Neuronal stem cell (in vitro differentiated cells): ENCODE results near the gene MRPL53.

Experiments used
- DNase-seq: peaks from one replicate; pipeline ENCODE4 v3.0.0-alpha.2; 2013; ENCODE audit warnings: low spot score
- H2AFZ ChIP-seq: one replicate; pipeline ENCODE4 v1.6.1; 2013; ENCODE audit warnings: mild to moderate bottlenecking, low read length, inconsistent platforms
- H2AK5ac ChIP-seq: 2 replicates; pipeline ENCODE4 v1.6.1; 2013; ENCODE audit warnings: low read depth, mild to moderate bottlenecking, inconsistent platforms, low read length, moderate library complexity, mixed read lengths
- H2BK120ac ChIP-seq: 2 replicates; pipeline ENCODE4 v1.6.1; 2013; ENCODE audit warnings: low read depth, mild to moderate bottlenecking, inconsistent platforms, low read length, moderate library complexity, mixed read lengths
- H2BK12ac ChIP-seq: one replicate; pipeline ENCODE4 v1.6.1; 2013; ENCODE audit warnings: low read length, inconsistent platforms
- H2BK15ac ChIP-seq: 2 replicates; pipeline ENCODE4 v1.6.1; 2013; ENCODE audit warnings: mild to moderate bottlenecking, low read length, inconsistent platforms, mixed read lengths
- H2BK5ac ChIP-seq: one replicate; pipeline ENCODE4 v1.6.1; 2013; ENCODE audit warnings: inconsistent platforms, mild to moderate bottlenecking, low read length, moderate library complexity
- H3K14ac ChIP-seq: one replicate; pipeline ENCODE4 v1.6.1; 2013; ENCODE audit warnings: low read length, inconsistent platforms
- H3K18ac ChIP-seq: 2 replicates; pipeline ENCODE4 v1.6.1; 2013; ENCODE audit warnings: low read length, inconsistent platforms
- H3K23ac ChIP-seq: 2 replicates; pipeline ENCODE4 v1.6.1; 2013; ENCODE audit warnings: low read depth, mild to moderate bottlenecking, mixed read lengths, low read length, inconsistent platforms; ENCODE audit not compliant: poor library complexity
- H3K27ac ChIP-seq: replicated peaks from 3 replicates; pipeline ENCODE4 v1.5.1; 2013; ENCODE audit warnings: low read length, inconsistent platforms
- H3K27me3 ChIP-seq, 3 experiments: 2 replicates each; pipeline ENCODE4 v1.6.1; 2013; ENCODE audit warnings: low read length in 3 of 3, mild to moderate bottlenecking in 2 of 3, inconsistent platforms in 1 of 3, low read depth in 1 of 3, mixed read lengths in 1 of 3, moderate library complexity in 1 of 3; ENCODE audit not compliant: control insufficient read depth in 3 of 3, insufficient read depth in 3 of 3
- H3K36me3 ChIP-seq, 2 donors: replicated peaks in 1 of 2; 2 replicates each; pipeline ENCODE4 v1.6.1; 2013; ENCODE audit warnings: low read length in 2 of 2; ENCODE audit not compliant: control insufficient read depth in 2 of 2, insufficient read depth in 2 of 2
- H3K4ac ChIP-seq: 2 replicates; pipeline ENCODE4 v1.6.1; 2013; ENCODE audit warnings: inconsistent platforms, mild to moderate bottlenecking, low read length, moderate library complexity
- H3K4me1 ChIP-seq, 2 donors: 1 replicate in 1 of 2; 2 replicates in 1 of 2; pipeline ENCODE4 v1.6.1; 2013; ENCODE audit warnings: low read length in 2 of 2, low read depth in 1 of 2; ENCODE audit not compliant: control insufficient read depth in 2 of 2, insufficient read depth in 1 of 2
- H3K4me2 ChIP-seq: one replicate; pipeline ENCODE4 v1.6.1; 2013; ENCODE audit warnings: mild to moderate bottlenecking, low read length, inconsistent platforms; ENCODE audit not compliant: insufficient read depth, poor library complexity, severe bottlenecking
- H3K4me3 ChIP-seq, 2 donors: 2 replicates each; pipeline ENCODE4 v1.5.1; 2013; ENCODE audit warnings: low read length in 2 of 2, mild to moderate bottlenecking in 2 of 2, inconsistent platforms in 1 of 2, moderate library complexity in 1 of 2
- H3K79me1 ChIP-seq: one replicate; pipeline ENCODE4 v1.6.1; 2013; ENCODE audit warnings: low read depth, mild to moderate bottlenecking, inconsistent platforms, low read length, moderate library complexity
- H3K9ac ChIP-seq: one replicate; pipeline ENCODE4 v1.6.1; 2013; ENCODE audit warnings: mild to moderate bottlenecking, low read depth, low read length, inconsistent platforms; ENCODE audit not compliant: poor library complexity
- H3K9me3 ChIP-seq, 2 donors: replicated peaks in 1 of 2; 2 replicates each; pipeline versions ENCODE3 to v1.6.1; 2013; ENCODE audit warnings: low read length in 2 of 2, mild to moderate bottlenecking in 2 of 2, inconsistent platforms in 1 of 2, low read depth in 1 of 2, mixed read lengths in 1 of 2, moderate library complexity in 1 of 2; ENCODE audit not compliant: control insufficient read depth in 2 of 2, insufficient read depth in 1 of 2
- H4K8ac ChIP-seq: one replicate; pipeline ENCODE4 v1.6.1; 2013; ENCODE audit warnings: low read depth, mild to moderate bottlenecking, inconsistent platforms, low read length, moderate library complexity
- H4K91ac ChIP-seq: one replicate; pipeline ENCODE4 v1.6.1; 2013; ENCODE audit warnings: low read length, low read depth, mild to moderate bottlenecking, inconsistent platforms; ENCODE audit not compliant: poor library complexity
- WGBS, 2 donors: extraction: QIAGEN DNeasy Blood & Tissue Kit; methylation state at CpG; one replicate each; pipeline ENCODE4 v1.1.7; 2013; ENCODE audit warnings: missing lambda C conversion rate in 2 of 2, mixed read lengths in 1 of 2; ENCODE audit not compliant: insufficient read length in 2 of 2, insufficient replicate concordance in 1 of 2; ENCODE audit errors: extremely low coverage in 2 of 2; 5-methylcytosine and 5-hydroxymethylcytosine counted together

Gene MRPL53

DNA sequence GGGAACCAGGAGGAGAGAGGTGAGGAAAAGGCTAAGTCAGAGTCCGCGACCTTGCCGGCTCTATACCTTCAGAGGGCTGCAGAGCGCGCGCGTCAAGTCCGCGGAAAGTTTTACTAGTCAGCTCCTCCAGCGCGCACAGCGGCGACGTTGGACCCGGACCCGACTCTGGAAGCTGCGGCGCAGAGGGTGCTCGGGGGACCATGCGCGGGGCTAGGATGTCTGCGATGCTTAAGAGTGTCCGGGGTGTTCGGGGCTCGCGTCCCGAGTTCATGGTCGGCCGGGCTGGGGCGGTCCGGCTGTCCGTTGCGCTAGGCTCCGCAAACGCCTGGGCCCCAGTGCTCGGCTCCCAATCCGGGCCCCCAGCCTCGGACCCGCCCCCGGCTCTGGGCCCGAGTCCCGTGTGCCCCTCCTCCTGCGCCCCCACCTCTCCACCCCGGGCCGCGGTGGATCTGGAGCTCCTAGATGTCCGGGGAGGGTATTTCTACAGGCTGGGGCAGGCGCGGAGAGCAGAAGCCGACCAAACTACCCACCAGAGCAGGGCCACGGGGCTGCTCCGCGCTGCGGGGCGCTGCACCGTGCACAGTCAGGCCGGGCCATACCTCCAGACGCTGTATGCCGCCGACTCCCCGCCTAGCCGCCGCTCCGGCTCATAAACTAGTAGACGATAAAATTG, 26.9 kb upstream of the MRPL53 start, which contains the start of gene LBX2:
Gene LBX2 (minus strand): TSS at position 337 of the 673 bp plus-strand sequence. CDS start 66 bp downstream, at position 271.
- H4K91ac ChIP-seq, result peak within 1 kb of the TSS; percentile 28
- H4K8ac ChIP-seq, result no peak within 1 kb of the TSS
- peak within 1 kb of the TSS; percentile 41 to 64 for H3K4me3 ChIP-seq
- no peak for DNase-seq
- H3K79me1 ChIP-seq, result no peaks in the 10 kb centered on the region
- peak within 1 kb of the TSS; percentile 82 for H3K4me2 ChIP-seq
- H2BK12ac ChIP-seq, result no peak within 1 kb of the TSS
- H3K4me1 ChIP-seq, result peaks cover 16 to 21% of the 10 kb centered on the region in 2 donors
- H2AK5ac ChIP-seq, result peak within 1 kb of the TSS; percentile 89
- H3K14ac ChIP-seq, result no peak within 1 kb of the TSS
- H3K36me3 ChIP-seq, result peaks cover 0 to 2% of the 10 kb centered on the region in 2 donors
- H3K18ac ChIP-seq, result peak within 1 kb of the TSS; percentile 83
- peak within 1 kb of the TSS; percentile 49 for H2BK120ac ChIP-seq
- H2BK15ac ChIP-seq, result peak within 1 kb of the TSS; percentile 37
- WGBS, 2 donors, result no CpG with 5 or more reads among the region's 65 CpGs
- peak within 1 kb of the TSS; percentile 85 for H2AFZ ChIP-seq
- H3K9me3 ChIP-seq, result no peaks in the 10 kb centered on the region
- peaks cover 57 to 90% (median 83%) of the 10 kb centered on the region in 3 experiments for H3K27me3 ChIP-seq
- peak within 1 kb of the TSS; percentile 99 for H3K23ac ChIP-seq
- no peak within 1 kb of the TSS for H3K27ac ChIP-seq
- H3K9ac ChIP-seq, result peak within 1 kb of the TSS; percentile 61
- no peak within 1 kb of the TSS for H3K4ac ChIP-seq
- H2BK5ac ChIP-seq, result no peak within 1 kb of the TSS

DNA sequence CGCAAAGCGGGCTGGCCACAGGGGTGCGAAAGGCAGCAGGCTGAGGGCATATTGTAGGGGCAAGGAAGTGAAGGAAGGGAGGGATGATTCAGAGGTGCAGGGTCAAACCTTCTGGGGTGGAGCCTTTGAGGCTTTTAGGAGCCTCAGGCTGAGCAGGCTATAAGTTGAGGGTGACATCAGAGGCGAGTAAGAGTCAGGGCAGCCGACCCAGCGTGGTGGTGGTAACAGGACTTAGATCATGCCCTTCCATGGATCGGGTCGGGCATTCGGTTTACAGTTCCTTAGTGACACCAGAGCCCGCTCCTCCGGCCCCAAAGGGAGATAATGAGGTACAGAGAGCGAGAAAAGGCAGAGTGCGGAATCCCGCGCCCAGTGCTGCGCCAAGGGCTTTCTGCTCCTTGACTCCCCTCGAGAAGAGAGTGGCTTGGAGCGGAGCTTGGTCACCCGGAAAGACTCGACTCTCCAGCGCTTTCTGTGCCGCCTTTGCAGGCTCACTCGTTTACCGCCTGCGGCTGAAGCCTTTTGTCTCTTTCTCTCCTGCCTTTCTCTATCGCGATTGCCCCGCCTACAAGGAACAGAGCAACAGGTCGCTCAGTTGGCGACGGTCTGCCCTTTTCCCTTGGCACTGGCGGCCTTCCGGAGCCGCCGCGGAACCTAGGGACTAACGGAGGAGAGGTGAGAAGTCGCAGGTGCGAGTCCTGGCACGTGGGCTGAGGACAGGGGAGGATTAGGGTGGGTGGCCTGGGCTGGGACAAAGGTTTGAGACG, 26.2 kb upstream of the MRPL53 start:
- Histone ChIP-seq H3K27ac (no peak overlapping the region), H3K4me3 (peak overlapping the region; percentile 41 to 64), H4K91ac (peak overlapping the region; percentile 28), H3K18ac (peak overlapping the region; percentile 83), H3K4ac (no peak overlapping the region), H4K8ac (no peak overlapping the region), H3K23ac (peak overlapping the region; percentile 99), H2BK12ac (no peak overlapping the region), H2AFZ (peak overlapping the region; percentile 85), H3K27me3 (peaks cover 52 to 82% (median 77%) of the 10 kb centered on the region in 3 experiments), H3K79me1 (no peaks in the 10 kb centered on the region), H3K4me2 (peak overlapping the region; percentile 82), H3K14ac (no peak overlapping the region), H3K4me1 (peaks cover 16 to 21% of the 10 kb centered on the region in 2 donors), H2BK5ac (no peak overlapping the region), H3K9me3 (no peaks in the 10 kb centered on the region), H2BK120ac (peak overlapping the region; percentile 49), H2BK15ac (peak overlapping the region; percentile 37), H3K36me3 (peaks cover 3 to 9% of the 10 kb centered on the region in 2 donors), H2AK5ac (peak overlapping the region; percentile 89), H3K9ac (peak overlapping the region; percentile 77)
- no CpG with 5 or more reads among the region's 41 CpGs for WGBS, 2 donors
- no peak for DNase-seq

DNA sequence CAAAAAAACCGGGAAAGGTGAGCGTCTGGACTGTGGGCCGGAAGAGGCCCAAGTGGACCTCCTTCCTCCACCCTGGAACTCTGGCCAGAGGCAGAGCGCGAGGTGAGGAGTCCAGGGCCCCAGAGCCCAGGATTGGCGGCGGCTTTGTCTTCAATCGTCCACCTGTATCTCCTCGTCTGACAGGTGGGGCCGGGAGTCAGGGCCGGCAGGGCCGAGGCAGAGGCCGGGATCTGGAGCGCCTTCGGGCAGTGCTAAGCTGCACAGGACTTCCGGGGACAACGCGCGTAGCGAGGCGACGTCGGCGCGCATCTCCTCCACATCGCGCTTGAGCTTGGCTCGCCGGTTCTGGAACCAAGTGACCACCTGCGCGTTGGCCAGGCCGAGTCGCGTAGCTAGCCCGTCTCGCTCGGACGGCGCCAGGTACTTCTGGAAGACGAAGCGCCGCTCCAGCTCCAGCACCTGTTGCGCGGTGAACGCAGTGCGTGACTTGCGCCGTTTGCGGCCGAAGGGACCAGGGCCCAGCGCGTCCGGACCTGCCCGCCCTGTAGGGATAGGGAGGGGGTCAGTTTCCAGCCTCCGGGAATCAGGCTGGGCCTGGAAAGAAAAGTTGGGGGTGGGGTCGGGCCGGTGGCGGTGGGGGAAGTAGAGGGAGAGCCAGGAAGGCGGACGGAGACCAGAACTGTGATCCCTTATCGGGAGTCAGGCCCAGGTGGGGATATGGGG, 25.5 kb upstream of the MRPL53 start:
- Histone ChIP-seq H3K4me2 (peak overlapping the region; percentile 82), H3K27ac (no peak overlapping the region), H2BK5ac (no peak overlapping the region), H2AFZ (peak overlapping the region; percentile 85), H4K8ac (peak overlapping the region; percentile 66), H3K14ac (peak overlapping the region; percentile 58), H2AK5ac (peak overlapping the region; percentile 89), H3K9me3 (no peaks in the 10 kb centered on the region), H3K79me1 (no peaks in the 10 kb centered on the region), H3K9ac (peak overlapping the region; percentile 85), H3K4me1 (peaks cover 16 to 18% of the 10 kb centered on the region in 2 donors), H2BK12ac (no peak overlapping the region), H3K4me3 (peak overlapping the region; percentile 41 to 74), H3K27me3 (peaks cover 52 to 75% (median 69%) of the 10 kb centered on the region in 3 experiments), H3K36me3 (peaks cover 7 to 16% of the 10 kb centered on the region in 2 donors), H3K23ac (peak overlapping the region; percentile 99), H4K91ac (peak overlapping the region; percentile 28), H2BK15ac (peak overlapping the region; percentile 34), H3K4ac (peak overlapping the region; percentile 24), H2BK120ac (peak overlapping the region; percentile 49), H3K18ac (peak overlapping the region; percentile 88)
- no CpG with 5 or more reads among the region's 61 CpGs for WGBS, 2 donors
- no peak for DNase-seq
